Tibial artery (tissue), 4 donors: ENCODE measurements around the gene NID1.

ENCODE experiments used
- DNase-seq, 2 donors: peaks; one replicate each; pipeline ENCODE4 v3.0.0-alpha.2; 2019
- H3K27ac ChIP-seq, 2 donors: fragments of 200-600 bp; sonication (generic) in 1 of 2; 1 replicate in 1 of 2; 2 replicates in 1 of 2; pipeline ENCODE4 v1.5.1; 2018 to 2019; ENCODE audit warnings: mild to moderate bottlenecking in 1 of 2
- H3K27me3 ChIP-seq, 2 donors: fragments of 200-600 bp; sonication (generic) in 1 of 2; one replicate each; pipeline versions ENCODE4 v1.5.1 to v1.6.0; 2016 to 2019
- H3K36me3 ChIP-seq, 3 donors: fragments of 200-600 bp; sonication (generic) in 2 of 3; one replicate each; pipeline ENCODE4 v1.5.1; 2016 to 2019; ENCODE audit warnings: mild to moderate bottlenecking in 2 of 3
- H3K4me1 ChIP-seq, 4 donors: fragments of 200-600 bp; sonication (generic) in 2 of 4; 1 replicate in 3 of 4; 2 replicates in 1 of 4; pipeline ENCODE4 v1.5.1; 2016 to 2019
- H3K4me3 ChIP-seq, 2 donors: fragments of 200-600 bp; sonication (generic) in 1 of 2; 1 replicate in 1 of 2; 2 replicates in 1 of 2; pipeline ENCODE4 v1.5.1; 2018 to 2019; ENCODE audit warnings: mild to moderate bottlenecking in 2 of 2
- H3K9me3 ChIP-seq, 3 donors: fragments of 200-600 bp; sonication (generic) in 1 of 3; one replicate each; pipeline ENCODE4 v1.5.1; 2016 to 2019
- intact Hi-C: fragments of 100-400 bp; cut with DNase I; formaldehyde crosslinking; loops from one replicate; pipeline ENCODE4 v1.15.0; 2023; ENCODE audit warnings: low total_unique reads
- TF ChIP-seq, protein P1 (sequence below), 2 experiments: fragments of 200-600 bp in 1 of 2; fragments of 450-650 bp in 1 of 2; IDR thresholded peaks; one replicate each; pipeline ENCODE4 v1.5.1; 2017 to 2019; ENCODE audit warnings: antibody characterized with exemption in 2 of 2, mild to moderate bottlenecking in 1 of 2, moderate library complexity in 1 of 2

Gene NID1

DNA sequence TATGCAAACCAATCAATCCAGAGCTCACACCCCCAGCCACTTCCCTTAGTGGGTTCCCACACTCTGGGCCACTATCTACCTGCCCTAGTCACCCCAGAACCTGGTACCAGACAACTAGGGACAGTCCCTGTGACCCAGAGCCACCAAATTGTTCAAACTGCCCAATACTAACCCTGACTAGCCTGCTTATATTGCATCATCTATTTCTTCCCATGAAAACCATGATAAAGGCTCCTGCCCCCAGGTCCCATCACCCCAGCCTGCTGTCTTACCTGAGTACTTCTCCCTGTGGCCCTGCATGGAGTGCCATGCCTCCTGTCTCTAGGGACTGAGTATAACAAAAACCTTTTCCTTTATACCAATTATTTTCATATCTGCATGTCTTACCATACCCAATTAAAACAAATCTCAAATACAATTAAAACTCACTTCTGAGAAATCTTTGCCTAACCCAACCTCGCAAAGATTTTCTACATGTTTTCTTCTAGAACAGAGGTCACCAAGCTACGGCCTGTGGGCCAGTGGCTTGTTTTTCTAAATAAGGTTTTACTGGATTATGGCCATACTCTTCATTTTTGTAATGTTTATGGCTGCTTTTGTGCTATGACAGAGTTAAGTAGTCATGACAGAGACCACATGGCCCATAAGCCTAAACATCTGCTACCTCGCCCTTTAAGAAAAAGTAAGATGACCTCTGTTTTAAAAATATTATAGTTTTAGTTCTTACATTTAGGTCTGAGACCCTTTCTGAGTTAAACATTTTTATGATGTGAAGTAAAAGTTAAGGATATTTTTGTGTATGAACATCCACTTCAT, 31.0 kb upstream of the NID1 start:
- DNase-seq: no peak
- Histone ChIP-seq H3K27ac (no peak overlapping the region), H3K4me3 (no peak overlapping the region), H3K36me3 (no peaks in the 10 kb centered on the region), H3K9me3 (peaks cover 0 to 11% (median 3%) of the 10 kb centered on the region in 3 donors), H3K4me1 (no peaks in the 10 kb centered on the region), H3K27me3 (peaks cover 0 to 17% of the 10 kb centered on the region in 2 donors)
- intact Hi-C loops: no loop called here
- TF ChIP-seq, protein P1, sequence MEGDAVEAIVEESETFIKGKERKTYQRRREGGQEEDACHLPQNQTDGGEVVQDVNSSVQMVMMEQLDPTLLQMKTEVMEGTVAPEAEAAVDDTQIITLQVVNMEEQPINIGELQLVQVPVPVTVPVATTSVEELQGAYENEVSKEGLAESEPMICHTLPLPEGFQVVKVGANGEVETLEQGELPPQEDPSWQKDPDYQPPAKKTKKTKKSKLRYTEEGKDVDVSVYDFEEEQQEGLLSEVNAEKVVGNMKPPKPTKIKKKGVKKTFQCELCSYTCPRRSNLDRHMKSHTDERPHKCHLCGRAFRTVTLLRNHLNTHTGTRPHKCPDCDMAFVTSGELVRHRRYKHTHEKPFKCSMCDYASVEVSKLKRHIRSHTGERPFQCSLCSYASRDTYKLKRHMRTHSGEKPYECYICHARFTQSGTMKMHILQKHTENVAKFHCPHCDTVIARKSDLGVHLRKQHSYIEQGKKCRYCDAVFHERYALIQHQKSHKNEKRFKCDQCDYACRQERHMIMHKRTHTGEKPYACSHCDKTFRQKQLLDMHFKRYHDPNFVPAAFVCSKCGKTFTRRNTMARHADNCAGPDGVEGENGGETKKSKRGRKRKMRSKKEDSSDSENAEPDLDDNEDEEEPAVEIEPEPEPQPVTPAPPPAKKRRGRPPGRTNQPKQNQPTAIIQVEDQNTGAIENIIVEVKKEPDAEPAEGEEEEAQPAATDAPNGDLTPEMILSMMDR (IDR thresholded peaks at IDR 0.05): no peak

- intact Hi-C loops: no loop called here
- DNase-seq: no peak
- Histone ChIP-seq H3K9me3 (peaks cover 0 to 11% (median 3%) of the 10 kb centered on the region in 3 donors), H3K4me3 (no peak overlapping the region), H3K27me3 (peaks cover 0 to 2% of the 10 kb centered on the region in 2 donors), H3K36me3 (no peaks in the 10 kb centered on the region), H3K27ac (no peak overlapping the region), H3K4me1 (no peaks in the 10 kb centered on the region)
- TF ChIP-seq, protein P1 (IDR thresholded peaks at IDR 0.05): no peak
These were observed 28.0 kb upstream of the NID1 start for GRCh38 chr1:236092899-236093298.

DNA sequence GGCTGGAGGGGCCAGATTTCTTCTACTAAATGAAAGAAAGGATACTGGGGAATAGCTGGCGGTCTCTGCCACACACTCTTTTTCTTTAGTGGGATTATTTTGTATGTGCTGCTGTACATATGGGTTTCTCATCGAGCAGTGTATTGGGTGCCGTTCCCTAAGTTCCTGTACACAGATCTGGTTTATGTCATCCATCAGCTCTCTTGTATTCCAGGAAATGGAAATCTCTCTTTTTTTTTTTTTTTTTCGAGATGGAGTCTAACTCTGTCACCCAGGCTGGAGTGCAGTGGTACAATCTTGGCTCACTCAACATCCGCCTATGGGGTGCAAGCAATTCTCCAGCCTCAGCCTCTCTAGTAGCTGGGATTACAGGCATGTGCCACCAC, 27.0 kb upstream of the NID1 start:
- Histone ChIP-seq H3K27ac (no peak overlapping the region), H3K4me1 (no peaks in the 10 kb centered on the region), H3K4me3 (no peak overlapping the region), H3K36me3 (no peaks in the 10 kb centered on the region), H3K27me3 (peaks cover 0 to 2% of the 10 kb centered on the region in 2 donors), H3K9me3 (peaks cover 0 to 8% (median 0%) of the 10 kb centered on the region in 3 donors)
- DNase-seq: no peak
- intact Hi-C loops: no loop called here
- TF ChIP-seq, protein P1 (IDR thresholded peaks at IDR 0.05): no peak

DNA sequence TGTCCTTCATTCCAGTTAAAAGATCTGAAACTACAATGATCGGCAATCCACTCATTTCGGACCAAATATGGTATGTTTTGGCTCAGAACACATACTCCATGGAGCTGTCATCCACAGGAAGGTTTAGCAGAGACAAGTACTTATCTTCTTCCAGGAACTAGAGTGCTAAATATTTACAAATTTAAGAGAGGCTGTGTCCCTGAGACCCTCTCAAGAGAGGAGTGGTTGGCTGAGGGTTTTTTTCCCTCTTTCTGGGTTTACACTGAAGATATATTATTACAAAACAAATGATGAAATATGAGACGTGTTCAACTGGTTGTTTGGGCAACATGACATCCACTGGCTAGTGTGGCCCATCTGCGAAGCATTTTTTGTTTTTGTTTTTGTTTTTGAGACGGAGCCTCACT, 25.9 kb upstream of the NID1 start:
- no peak overlapping the region for H3K4me3 ChIP-seq
- no peaks in the 10 kb centered on the region for H3K9me3 ChIP-seq
- H3K27me3 ChIP-seq: peaks cover 0 to 2% of the 10 kb centered on the region in 2 donors
- intact Hi-C loops: no loop called here
- no peak for DNase-seq
- H3K4me1 ChIP-seq: no peaks in the 10 kb centered on the region
- TF ChIP-seq, protein P1 (IDR thresholded peaks at IDR 0.05): no peak
- H3K36me3 ChIP-seq: no peaks in the 10 kb centered on the region
- H3K27ac ChIP-seq: no peak overlapping the region

DNA sequence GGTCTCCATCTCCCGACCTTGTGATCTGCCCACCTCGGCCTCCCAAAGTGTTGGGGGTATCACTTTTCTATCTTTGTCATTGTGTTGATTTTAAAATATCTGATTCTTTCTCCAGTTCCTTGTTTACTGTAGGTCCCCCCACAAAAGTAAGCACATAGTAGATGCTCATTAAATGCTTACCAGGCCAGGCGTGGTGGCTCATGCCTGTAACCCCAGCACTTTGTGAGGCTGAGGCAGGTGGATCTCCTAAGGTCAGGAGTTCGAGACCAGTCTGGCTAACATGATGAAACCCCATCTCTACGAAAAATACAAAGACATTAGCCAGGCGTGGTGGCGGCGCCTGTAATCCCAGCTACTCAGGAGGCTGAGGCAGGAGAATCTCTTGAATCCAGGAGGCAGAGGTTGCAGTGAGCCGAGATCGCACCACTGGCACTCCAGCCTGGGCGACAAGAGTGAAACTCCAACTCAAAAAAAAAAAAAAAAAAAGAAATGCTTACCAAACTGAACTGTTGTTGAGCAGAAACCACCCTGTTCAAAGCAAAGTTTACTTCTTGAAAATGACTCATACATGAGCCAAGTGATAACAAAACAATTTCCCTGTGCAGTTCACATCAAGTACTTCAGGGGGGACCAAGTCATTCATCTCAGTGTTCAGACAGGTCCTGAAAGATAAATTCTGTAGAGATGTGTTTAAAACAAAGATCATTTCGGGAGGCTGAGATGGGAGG, 24.3 kb upstream of the NID1 start:
- Histone ChIP-seq H3K4me3 (no peak overlapping the region), H3K27me3 (peaks cover 0 to 2% of the 10 kb centered on the region in 2 donors), H3K36me3 (no peaks in the 10 kb centered on the region), H3K27ac (no peak overlapping the region), H3K4me1 (no peaks in the 10 kb centered on the region), H3K9me3 (no peaks in the 10 kb centered on the region)
- DNase-seq: no peak
- intact Hi-C loops: no loop called here
- TF ChIP-seq, protein P1 (IDR thresholded peaks at IDR 0.05): no peak
